Neutrophil (primary cell): ENCODE results near the gene FZD2.

ENCODE experiments used
- H3K27ac ChIP-seq: fragments of 200-600 bp; sonication (generic); 2 replicates; pipeline ENCODE4 v1.5.1; 2016; ENCODE audit warnings: mild to moderate bottlenecking, moderate library complexity
- H3K27me3 ChIP-seq: fragments of 200-600 bp; sonication (generic); 2 replicates; pipeline ENCODE4 v1.6.0; 2016; ENCODE audit warnings: mild to moderate bottlenecking
- H3K36me3 ChIP-seq: fragments of 200-600 bp; sonication (generic); 2 replicates; pipeline ENCODE4 v1.5.1; 2017
- H3K4me1 ChIP-seq, 2 experiments: fragments of 200-600 bp in 1 of 2; sonication (generic) in 1 of 2; 1 replicate in 1 of 2; 2 replicates in 1 of 2; pipeline versions ENCODE4 v1.5.1 to v1.6.1; 2013 to 2016; ENCODE audit warnings: low read depth in 1 of 2, low read length in 1 of 2, mild to moderate bottlenecking in 1 of 2, moderate library complexity in 1 of 2; ENCODE audit not compliant: control insufficient read depth in 1 of 2, insufficient read depth in 1 of 2
- H3K4me3 ChIP-seq, 2 experiments: fragments of 200-600 bp in 1 of 2; sonication (generic) in 1 of 2; 1 replicate in 1 of 2; 2 replicates in 1 of 2; pipeline ENCODE4 v1.5.1; 2013 to 2016; ENCODE audit warnings: low read depth in 1 of 2, low read length in 1 of 2, mild to moderate bottlenecking in 1 of 2, moderate library complexity in 1 of 2
- H3K9me3 ChIP-seq: fragments of 200-600 bp; sonication (generic); 2 replicates; pipeline ENCODE4 v1.5.1; 2016
- CTCF ChIP-seq: fragments of 200-600 bp; sonication (generic); IDR thresholded peaks from 2 replicates; pipeline ENCODE4 v1.5.1; 2016; ENCODE audit warnings: antibody characterized with exemption

The FZD2 gene

GRCh38 chr17:44599298-44600175 is 42.3 kb downstream of the FZD2 start:
- no peak for TF ChIP-seq CTCF
- Histone ChIP-seq H3K27ac (no peak overlapping the region), H3K27me3 (no peaks in the 10 kb centered on the region), H3K9me3 (no peaks in the 10 kb centered on the region), H3K4me1 (no peaks in the 10 kb centered on the region), H3K4me3 (no peak overlapping the region), H3K36me3 (no peaks in the 10 kb centered on the region)

- Histone ChIP-seq H3K9me3 (no peaks in the 10 kb centered on the region), H3K27me3 (no peaks in the 10 kb centered on the region), H3K36me3 (no peaks in the 10 kb centered on the region), H3K4me1 (no peaks in the 10 kb centered on the region), H3K4me3 (no peak overlapping the region), H3K27ac (no peak overlapping the region)
- no peak for TF ChIP-seq CTCF
Measured at GRCh38 chr17:44601539-44601938, 44.3 kb downstream of the FZD2 start.

GRCh38 chr17:44601973-44602372 is 44.7 kb downstream of the FZD2 start:
- no peaks in the 10 kb centered on the region for H3K36me3 ChIP-seq
- H3K27me3 ChIP-seq: no peaks in the 10 kb centered on the region
- H3K9me3 ChIP-seq: no peaks in the 10 kb centered on the region
- no peak for TF ChIP-seq CTCF
- no peaks in the 10 kb centered on the region for H3K4me1 ChIP-seq
- H3K27ac ChIP-seq: no peak overlapping the region
- H3K4me3 ChIP-seq: no peak overlapping the region

- H3K27ac ChIP-seq: no peak overlapping the region
Measured at GRCh38 chr17:44602390-44602789, 45.1 kb downstream of the FZD2 start.

GRCh38 chr17:44602970-44603369 is 45.7 kb downstream of the FZD2 start:
- no peak overlapping the region for H3K27ac ChIP-seq
- H3K27me3 ChIP-seq: no peaks in the 10 kb centered on the region
- H3K36me3 ChIP-seq: no peaks in the 10 kb centered on the region
- TF ChIP-seq CTCF: no peak
- H3K9me3 ChIP-seq: no peaks in the 10 kb centered on the region
- no peak overlapping the region for H3K4me3 ChIP-seq
- H3K4me1 ChIP-seq: no peaks in the 10 kb centered on the region

More at GRCh38 chr17:44602390-44602789, 45.1 kb downstream of the FZD2 start:
- no peaks in the 10 kb centered on the region for H3K9me3 ChIP-seq
- TF ChIP-seq CTCF: no peak
- no peaks in the 10 kb centered on the region for H3K27me3 ChIP-seq
- no peaks in the 10 kb centered on the region for H3K4me1 ChIP-seq
- no peaks in the 10 kb centered on the region for H3K36me3 ChIP-seq
- H3K4me3 ChIP-seq: no peak overlapping the region
